Astrocyte (in vitro differentiated cells and primary cell): ENCODE data around the gene PPP2R5E.

Experiments
- EZH2 ChIP-seq: IDR thresholded peaks from 2 replicates; pipeline ENCODE4 v1.6.1; 2012; ENCODE audit warnings: mild to moderate bottlenecking, low read length, inconsistent platforms; ENCODE audit not compliant: insufficient read depth
- TF ChIP-seq, protein P1 (sequence below): IDR thresholded peaks from 2 replicates; pipeline ENCODE4 v1.5.1; 2011; ENCODE audit warnings: low read depth, mild to moderate bottlenecking, inconsistent platforms, low read length, moderate library complexity; ENCODE audit not compliant: insufficient read depth

DNA sequence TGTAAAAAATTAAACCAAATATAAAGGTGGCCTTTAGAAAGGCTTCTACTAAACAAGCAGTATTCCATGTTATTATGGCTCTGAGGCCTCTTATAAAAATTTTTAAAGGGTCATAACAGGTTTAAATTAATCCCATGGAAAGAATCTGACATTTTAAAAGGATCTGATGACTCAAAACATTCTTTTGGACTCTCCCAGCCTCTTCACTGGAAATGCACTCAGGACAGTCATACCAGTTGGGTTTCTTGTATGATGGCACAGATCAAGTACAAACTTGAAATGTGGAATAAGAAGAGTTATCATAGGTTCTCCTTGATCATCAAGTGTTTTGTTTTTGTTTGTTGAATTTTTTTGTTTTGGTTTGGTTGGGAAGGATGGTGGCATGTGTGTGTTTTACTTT, 50.8 kb downstream of the PPP2R5E start:
- TF ChIP-seq, protein P1, sequence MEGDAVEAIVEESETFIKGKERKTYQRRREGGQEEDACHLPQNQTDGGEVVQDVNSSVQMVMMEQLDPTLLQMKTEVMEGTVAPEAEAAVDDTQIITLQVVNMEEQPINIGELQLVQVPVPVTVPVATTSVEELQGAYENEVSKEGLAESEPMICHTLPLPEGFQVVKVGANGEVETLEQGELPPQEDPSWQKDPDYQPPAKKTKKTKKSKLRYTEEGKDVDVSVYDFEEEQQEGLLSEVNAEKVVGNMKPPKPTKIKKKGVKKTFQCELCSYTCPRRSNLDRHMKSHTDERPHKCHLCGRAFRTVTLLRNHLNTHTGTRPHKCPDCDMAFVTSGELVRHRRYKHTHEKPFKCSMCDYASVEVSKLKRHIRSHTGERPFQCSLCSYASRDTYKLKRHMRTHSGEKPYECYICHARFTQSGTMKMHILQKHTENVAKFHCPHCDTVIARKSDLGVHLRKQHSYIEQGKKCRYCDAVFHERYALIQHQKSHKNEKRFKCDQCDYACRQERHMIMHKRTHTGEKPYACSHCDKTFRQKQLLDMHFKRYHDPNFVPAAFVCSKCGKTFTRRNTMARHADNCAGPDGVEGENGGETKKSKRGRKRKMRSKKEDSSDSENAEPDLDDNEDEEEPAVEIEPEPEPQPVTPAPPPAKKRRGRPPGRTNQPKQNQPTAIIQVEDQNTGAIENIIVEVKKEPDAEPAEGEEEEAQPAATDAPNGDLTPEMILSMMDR, result no peak
- no peak for TF ChIP-seq EZH2
